H9 (cell line): Measurements from ENCODE around the gene SV2C. TPM values are rescaled to one million over a fixed set of nuclear protein-coding genes. Genes with fewer than 3 reads are reported as not detected.

Experiments
- DNase-seq: peaks from one replicate; pipeline ENCODE4 v3.0.0-alpha.2; 2017
- H2AFZ ChIP-seq: one replicate; pipeline ENCODE4 v1.6.1; 2013; ENCODE audit warnings: mild to moderate bottlenecking, low read length, control low read depth, moderate library complexity
- H2AK5ac ChIP-seq: 2 replicates; pipeline ENCODE4 v1.6.1; 2013; ENCODE audit warnings: low read length, control low read depth, mixed read lengths; ENCODE audit not compliant: insufficient read length
- H2BK120ac ChIP-seq: one replicate; pipeline ENCODE4 v1.6.1; 2013; ENCODE audit warnings: low read depth, mild to moderate bottlenecking, low read length, control low read depth, inconsistent platforms; ENCODE audit not compliant: poor library complexity, severe bottlenecking
- H2BK12ac ChIP-seq: 2 replicates; pipeline ENCODE4 v1.6.1; 2013; ENCODE audit warnings: low read length, control low read depth, mixed read lengths, low read depth; ENCODE audit not compliant: insufficient read length
- H2BK15ac ChIP-seq: 2 replicates; pipeline ENCODE4 v1.6.1; 2013; ENCODE audit warnings: low read depth, low read length, control low read depth
- H2BK20ac ChIP-seq: one replicate; pipeline ENCODE4 v1.6.1; 2013; ENCODE audit warnings: low read depth, mild to moderate bottlenecking, low read length, control low read depth, inconsistent platforms; ENCODE audit not compliant: poor library complexity, severe bottlenecking
- H2BK5ac ChIP-seq: 2 replicates; pipeline ENCODE4 v1.6.1; 2013; ENCODE audit warnings: low read length, control low read depth, mixed read lengths; ENCODE audit not compliant: insufficient read length
- H3K14ac ChIP-seq: 2 replicates; pipeline ENCODE4 v1.6.1; 2013; ENCODE audit warnings: low read length, control low read depth; ENCODE audit not compliant: insufficient read depth
- H3K18ac ChIP-seq: 2 replicates; pipeline ENCODE4 v1.6.1; 2013; ENCODE audit warnings: low read depth, mild to moderate bottlenecking, mixed read lengths, low read length, control low read depth; ENCODE audit not compliant: insufficient read length
- H3K23ac ChIP-seq: 2 replicates; pipeline ENCODE4 v1.6.1; 2013; ENCODE audit warnings: low read length, control low read depth, mixed read lengths, low read depth; ENCODE audit not compliant: insufficient read length
- H3K23me2 ChIP-seq: 2 replicates; pipeline ENCODE4 v1.6.1; 2013; ENCODE audit warnings: low read depth, mild to moderate bottlenecking, mixed read lengths, low read length, control low read depth; ENCODE audit not compliant: insufficient read length, poor library complexity, severe bottlenecking
- H3K27ac ChIP-seq: 2 replicates; pipeline ENCODE4 v1.5.1; 2013; ENCODE audit warnings: low read length, control low read depth, mixed read lengths, low read depth; ENCODE audit not compliant: insufficient read length
- H3K27me3 ChIP-seq: 2 replicates; pipeline ENCODE4 v1.6.1; 2013; ENCODE audit warnings: low read length, control low read depth, inconsistent platforms; ENCODE audit not compliant: insufficient read depth
- H3K4ac ChIP-seq: 2 replicates; pipeline ENCODE4 v1.6.1; 2013; ENCODE audit warnings: low read depth, mild to moderate bottlenecking, control low read depth, inconsistent platforms, low read length, moderate library complexity
- H3K4me1 ChIP-seq: 2 replicates; pipeline ENCODE4 v1.6.1; 2013; ENCODE audit warnings: low read length, control low read depth, inconsistent platforms; ENCODE audit not compliant: insufficient read depth
- H3K4me2 ChIP-seq: 2 replicates; pipeline ENCODE4 v1.6.1; 2013; ENCODE audit warnings: low read length, control low read depth, mixed read lengths; ENCODE audit not compliant: insufficient read length, insufficient read depth
- H3K56ac ChIP-seq: 2 replicates; pipeline ENCODE4 v1.6.1; 2013; ENCODE audit warnings: low read depth, mild to moderate bottlenecking, mixed read lengths, low read length, control low read depth; ENCODE audit not compliant: insufficient read length
- H3K79me1 ChIP-seq: 2 replicates; pipeline ENCODE4 v1.6.1; 2013; ENCODE audit warnings: low read depth, mild to moderate bottlenecking, moderate library complexity, low read length, control low read depth, inconsistent platforms; ENCODE audit not compliant: insufficient read depth, poor library complexity, severe bottlenecking
- H3K79me2 ChIP-seq: 2 replicates; pipeline ENCODE4 v1.6.1; 2013; ENCODE audit warnings: low read length, control low read depth, inconsistent platforms; ENCODE audit not compliant: insufficient read depth
- H3K9ac ChIP-seq: 2 replicates; pipeline ENCODE4 v1.6.1; 2013; ENCODE audit warnings: low read length, control low read depth, mixed read lengths; ENCODE audit not compliant: insufficient read length; ENCODE audit errors: extremely low read depth
- H3K9me3 ChIP-seq: one replicate; pipeline ENCODE4 v1.6.1; 2013; ENCODE audit warnings: low read depth, low read length, inconsistent platforms; ENCODE audit not compliant: control insufficient read depth
- H3T11ph ChIP-seq: one replicate; pipeline ENCODE4 v1.6.1; 2013; ENCODE audit warnings: mild to moderate bottlenecking, low read length, control low read depth, inconsistent platforms
- H4K20me1 ChIP-seq: one replicate; pipeline ENCODE4 v1.6.1; 2013; ENCODE audit not compliant: control insufficient read depth, insufficient read length, insufficient read depth
- H4K5ac ChIP-seq: 2 replicates; pipeline ENCODE4 v1.6.1; 2013; ENCODE audit warnings: low read depth, mild to moderate bottlenecking, mixed read lengths, low read length, control low read depth; ENCODE audit not compliant: insufficient read length
- H4K8ac ChIP-seq: replicated peaks from 2 replicates; pipeline ENCODE4 v1.6.1; 2013; ENCODE audit warnings: low read length, control low read depth, mixed read lengths, low read depth; ENCODE audit not compliant: insufficient read length
- H4K91ac ChIP-seq: 2 replicates; pipeline ENCODE4 v1.6.1; 2013; ENCODE audit warnings: low read depth, mild to moderate bottlenecking, moderate library complexity, mixed read lengths, low read length, control low read depth; ENCODE audit not compliant: insufficient read length
- H3K27ac Mint-ChIP-seq, 3 experiments: 2 replicates in 2 of 3; 3 replicates in 1 of 3; pipeline ENCODE4 v1.8.0; 2020 to 2021; ENCODE audit warnings: mixed read lengths in 3 of 3, mild to moderate bottlenecking in 1 of 3, moderate library complexity in 1 of 3
- H3K27me3 Mint-ChIP-seq: 2 replicates; pipeline ENCODE4 v1.8.0; 2021; ENCODE audit warnings: low read depth, mild to moderate bottlenecking, moderate library complexity, mixed read lengths
- H3K36me3 Mint-ChIP-seq, 3 experiments: 2 replicates in 2 of 3; 3 replicates in 1 of 3; pipeline ENCODE4 v1.8.0; 2020 to 2021; ENCODE audit warnings: low read depth in 3 of 3, mixed read lengths in 3 of 3; ENCODE audit not compliant: insufficient read depth in 1 of 3
- H3K4me1 Mint-ChIP-seq, 2 experiments: 2 replicates each; pipeline ENCODE4 v1.8.0; 2020; ENCODE audit warnings: mixed read lengths in 2 of 2
- H3K4me3 Mint-ChIP-seq, 2 experiments: 2 replicates in 1 of 2; 3 replicates in 1 of 2; pipeline ENCODE4 v1.8.0; 2020 to 2021; ENCODE audit warnings: mild to moderate bottlenecking in 2 of 2, mixed read lengths in 2 of 2, moderate library complexity in 1 of 2
- H3K9me3 Mint-ChIP-seq, 2 experiments: 2 replicates in 1 of 2; 3 replicates in 1 of 2; pipeline ENCODE4 v1.8.0; 2020; ENCODE audit warnings: mild to moderate bottlenecking in 2 of 2, mixed read lengths in 2 of 2, moderate library complexity in 1 of 2
- WGBS: extraction: QIAGEN DNeasy Blood & Tissue Kit; methylation state at CpG from one replicate; pipeline ENCODE4 v1.1.7; 2013; ENCODE audit warnings: missing lambda C conversion rate, low lambda C conversion rate, mixed read lengths; ENCODE audit not compliant: insufficient read length; ENCODE audit errors: extremely low coverage; 5-methylcytosine and 5-hydroxymethylcytosine counted together
- total RNA-seq: library from RNA; stranded (reverse); gene quantifications from 2 replicates; pipeline ENCODE4 v1.2.1, GENCODE V29; 2021
- TF ChIP-seq, protein P1 (sequence below): fragments of 200-600 bp; sonication (generic); conservative IDR thresholded peaks from 3 replicates; pipeline ENCODE4 v1.8.0; 2021; ENCODE audit warnings: antibody characterized with exemption, mild to moderate bottlenecking

SV2C gene
- total RNA-seq, 1 experiment from 2014 or later: 0.09 TPM

DNA sequence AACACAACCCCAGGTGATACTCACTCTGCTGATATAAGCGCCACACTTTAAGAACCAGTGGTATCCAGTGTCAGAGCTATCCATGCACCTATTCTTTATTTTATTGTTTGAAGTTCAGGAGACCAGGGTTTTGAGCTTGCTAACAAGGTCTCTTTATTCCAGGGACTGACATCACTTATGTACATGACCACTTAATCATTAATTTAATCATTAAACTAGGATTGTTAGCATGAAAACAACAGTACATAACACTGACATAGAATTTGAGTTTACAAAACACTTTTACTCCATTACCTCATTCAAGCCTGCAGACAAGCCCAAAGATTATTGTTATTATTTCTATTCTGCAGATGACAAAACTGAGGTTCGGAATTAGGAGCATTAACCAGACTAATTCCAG, 168.5 kb downstream of the SV2C start:
- Histone ChIP-seq H3K4me1 (no peaks in the 10 kb centered on the region), H2BK15ac (no peak overlapping the region), H2AFZ (no peak overlapping the region), H3K9me3 (no peaks in the 10 kb centered on the region), H3K4ac (no peak overlapping the region), H2BK5ac (no peak overlapping the region), H4K20me1 (no peaks in the 10 kb centered on the region), H3K14ac (no peak overlapping the region), H3K9ac (no peak overlapping the region), H3K27ac (no peak overlapping the region), H3K27me3 (no peaks in the 10 kb centered on the region), H3K79me1 (no peaks in the 10 kb centered on the region), H2AK5ac (no peak overlapping the region), H3K4me2 (no peak overlapping the region), H2BK12ac (no peak overlapping the region), H2BK120ac (no peak overlapping the region), H4K8ac (no peak overlapping the region), H2BK20ac (no peak overlapping the region), H3K23me2 (no peaks in the 10 kb centered on the region), H3K23ac (no peak overlapping the region), H4K5ac (no peak overlapping the region), H3K79me2 (no peaks in the 10 kb centered on the region), H3T11ph (no peak overlapping the region), H3K56ac (no peak overlapping the region), H3K18ac (no peak overlapping the region), H4K91ac (no peak overlapping the region)
- TF ChIP-seq, protein P1, sequence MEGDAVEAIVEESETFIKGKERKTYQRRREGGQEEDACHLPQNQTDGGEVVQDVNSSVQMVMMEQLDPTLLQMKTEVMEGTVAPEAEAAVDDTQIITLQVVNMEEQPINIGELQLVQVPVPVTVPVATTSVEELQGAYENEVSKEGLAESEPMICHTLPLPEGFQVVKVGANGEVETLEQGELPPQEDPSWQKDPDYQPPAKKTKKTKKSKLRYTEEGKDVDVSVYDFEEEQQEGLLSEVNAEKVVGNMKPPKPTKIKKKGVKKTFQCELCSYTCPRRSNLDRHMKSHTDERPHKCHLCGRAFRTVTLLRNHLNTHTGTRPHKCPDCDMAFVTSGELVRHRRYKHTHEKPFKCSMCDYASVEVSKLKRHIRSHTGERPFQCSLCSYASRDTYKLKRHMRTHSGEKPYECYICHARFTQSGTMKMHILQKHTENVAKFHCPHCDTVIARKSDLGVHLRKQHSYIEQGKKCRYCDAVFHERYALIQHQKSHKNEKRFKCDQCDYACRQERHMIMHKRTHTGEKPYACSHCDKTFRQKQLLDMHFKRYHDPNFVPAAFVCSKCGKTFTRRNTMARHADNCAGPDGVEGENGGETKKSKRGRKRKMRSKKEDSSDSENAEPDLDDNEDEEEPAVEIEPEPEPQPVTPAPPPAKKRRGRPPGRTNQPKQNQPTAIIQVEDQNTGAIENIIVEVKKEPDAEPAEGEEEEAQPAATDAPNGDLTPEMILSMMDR: no peak
- Mint-ChIP-seq H3K36me3 (no peaks in the 10 kb centered on the region), H3K27ac (no peak overlapping the region), H3K27me3 (peaks cover 9% of the 10 kb centered on the region), H3K9me3 (no peaks in the 10 kb centered on the region), H3K4me1 (peaks cover 6 to 8% of the 10 kb centered on the region in 2 experiments; a peak in 3 of 4 replicates), H3K4me3 (no peak overlapping the region)
- WGBS: no CpG with 5 or more reads among the region's 2 CpGs
- DNase-seq: no peak
